Kidney epithelial cell (primary cell): ENCODE data around the gene FADS2. TPM values are rescaled to one million over a fixed set of nuclear protein-coding genes. Genes with fewer than 3 reads are reported as not detected.

Source experiments
- DNase-seq: peaks from one replicate; pipeline ENCODE4 v3.0.0-alpha.2; 2010; ENCODE audit warnings: low read depth
- H3K27me3 ChIP-seq: 2 replicates; pipeline ENCODE4 v1.6.0; 2011; ENCODE audit warnings: low read length; ENCODE audit not compliant: control insufficient read depth, insufficient read depth
- H3K36me3 ChIP-seq: 2 replicates; pipeline ENCODE4 v1.5.1; 2011; ENCODE audit warnings: low read length; ENCODE audit not compliant: control insufficient read depth, insufficient read depth
- H3K4me3 ChIP-seq: 2 replicates; pipeline ENCODE4 v1.5.1; 2011; ENCODE audit warnings: low read depth, mild to moderate bottlenecking, control low read depth, low read length
- CTCF ChIP-seq: IDR thresholded peaks from 2 replicates; pipeline ENCODE4 v1.5.1; 2011; ENCODE audit warnings: mild to moderate bottlenecking, moderate library complexity, low read length, control low read depth, inconsistent platforms; ENCODE audit not compliant: insufficient read depth, poor library complexity, severe bottlenecking
- total RNA-seq: library from RNA; depleted of rRNA; stranded (reverse); fragments of >200 nt; gene quantifications from 2 replicates; pipeline ENCODE4 v1.2.3, GENCODE V29; 2015

The FADS2 gene
- total RNA-seq, 1 donor from 2014 or later: 235 TPM

GRCh38 chr11:61828379-61828628 lies 204 bp downstream of the FADS2 start:
- H3K36me3 ChIP-seq: no peaks in the 10 kb centered on the region
- TF ChIP-seq CTCF: no peak
- H3K27me3 ChIP-seq: no peaks in the 10 kb centered on the region
- no peak for DNase-seq
- H3K4me3 ChIP-seq: peak overlapping the region; percentile 84

DNA sequence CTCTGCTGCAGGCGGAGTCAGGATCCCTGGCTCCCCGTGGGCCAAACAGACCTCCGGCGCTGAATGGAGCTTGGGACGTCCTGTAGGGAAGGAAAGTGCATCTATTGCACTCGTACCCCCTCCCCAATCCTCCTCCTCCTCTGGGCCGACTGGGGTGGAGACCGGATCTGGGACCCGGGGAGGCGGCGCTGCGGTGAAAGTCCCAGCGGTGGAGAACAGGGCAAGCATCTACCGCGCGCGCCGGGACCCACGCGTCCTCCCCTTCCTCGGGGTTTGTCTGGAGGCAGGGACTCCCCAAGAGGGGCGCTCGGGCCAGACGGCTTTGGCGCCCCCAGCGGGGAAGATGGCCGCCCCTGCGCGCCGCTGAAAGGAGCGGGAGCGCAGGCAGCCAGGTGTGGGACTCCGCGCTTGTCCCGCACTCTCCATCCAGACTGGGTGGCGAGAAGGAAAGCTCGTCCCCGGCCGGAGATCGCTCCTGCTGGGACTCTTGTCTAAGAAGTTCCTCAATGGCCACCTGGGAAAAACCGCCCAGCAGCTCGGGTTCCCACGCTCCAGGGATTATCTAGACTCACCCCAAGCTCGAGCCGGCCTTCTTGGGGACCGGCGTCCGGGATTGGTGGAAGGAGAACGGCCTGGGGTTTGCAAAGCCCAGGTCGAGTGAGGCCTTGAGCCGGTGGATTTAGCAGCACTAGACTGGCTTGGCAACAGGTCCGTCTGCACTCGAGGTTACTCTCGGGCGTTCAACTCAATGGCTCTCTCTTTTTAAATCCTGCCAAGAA lies 718 bp downstream of the FADS2 start:
- Histone ChIP-seq H3K36me3 (no peaks in the 10 kb centered on the region), H3K4me3 (peak overlapping the region; percentile 84), H3K27me3 (no peaks in the 10 kb centered on the region)
- peak; percentile 66 for TF ChIP-seq CTCF
- no peak for DNase-seq

- DNase-seq: no peak
- no peaks in the 10 kb centered on the region for H3K36me3 ChIP-seq
- H3K4me3 ChIP-seq: peak overlapping the region; percentile 84
- no peak for TF ChIP-seq CTCF
- H3K27me3 ChIP-seq: no peaks in the 10 kb centered on the region
Observed at GRCh38 chr11:61829806-61830205, 1.7 kb downstream of the FADS2 start.

GRCh38 chr11:61830237-61831105 lies 2.4 kb downstream of the FADS2 start:
- no peak for DNase-seq
- Histone ChIP-seq H3K36me3 (no peaks in the 10 kb centered on the region), H3K4me3 (peak overlapping the region; percentile 84), H3K27me3 (no peaks in the 10 kb centered on the region)
- no peak for TF ChIP-seq CTCF

DNA sequence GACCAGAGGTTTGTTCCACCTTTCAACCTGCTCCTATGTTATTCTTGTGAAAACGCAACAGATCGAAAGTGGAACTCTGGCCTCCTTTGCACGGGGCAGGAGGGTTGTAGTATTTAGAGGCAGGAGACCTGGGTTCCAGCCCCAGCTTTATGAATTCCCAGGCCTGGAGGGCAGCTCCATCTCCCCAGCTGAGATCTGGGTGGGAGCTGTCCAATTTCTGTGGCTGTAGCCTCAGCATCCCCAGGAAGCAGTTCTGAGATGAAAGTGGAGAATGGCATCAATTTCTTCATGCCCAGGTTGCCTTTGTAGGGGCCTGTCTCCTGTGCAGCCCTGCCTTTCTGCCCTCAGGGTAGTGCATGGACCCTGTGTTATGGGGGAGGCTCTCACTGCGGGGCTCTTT lies 4.1 kb downstream of the FADS2 start:
- no peak for TF ChIP-seq CTCF
- no peaks in the 10 kb centered on the region for H3K36me3 ChIP-seq

More for the DNA sequence above, 4.1 kb downstream of the FADS2 start:
- H3K4me3 ChIP-seq: no peak overlapping the region
- no peak for DNase-seq
- no peaks in the 10 kb centered on the region for H3K27me3 ChIP-seq
